ENCODE results near the gene CNEP1R1. TPM values are rescaled to one million over a fixed set of nuclear protein-coding genes. Genes with fewer than 3 reads are reported as not detected.
"Not testable (repeated sequence)": the region's sequence is repeated elsewhere in the genome, so short reads cannot be mapped to it uniquely, and the experiment has no call there.

Gene CNEP1R1, protein sequence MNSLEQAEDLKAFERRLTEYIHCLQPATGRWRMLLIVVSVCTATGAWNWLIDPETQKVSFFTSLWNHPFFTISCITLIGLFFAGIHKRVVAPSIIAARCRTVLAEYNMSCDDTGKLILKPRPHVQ
- total RNA-seq (ENCODE audit: insufficient read depth, low replicate concordance): 38.3 TPM

DNA sequence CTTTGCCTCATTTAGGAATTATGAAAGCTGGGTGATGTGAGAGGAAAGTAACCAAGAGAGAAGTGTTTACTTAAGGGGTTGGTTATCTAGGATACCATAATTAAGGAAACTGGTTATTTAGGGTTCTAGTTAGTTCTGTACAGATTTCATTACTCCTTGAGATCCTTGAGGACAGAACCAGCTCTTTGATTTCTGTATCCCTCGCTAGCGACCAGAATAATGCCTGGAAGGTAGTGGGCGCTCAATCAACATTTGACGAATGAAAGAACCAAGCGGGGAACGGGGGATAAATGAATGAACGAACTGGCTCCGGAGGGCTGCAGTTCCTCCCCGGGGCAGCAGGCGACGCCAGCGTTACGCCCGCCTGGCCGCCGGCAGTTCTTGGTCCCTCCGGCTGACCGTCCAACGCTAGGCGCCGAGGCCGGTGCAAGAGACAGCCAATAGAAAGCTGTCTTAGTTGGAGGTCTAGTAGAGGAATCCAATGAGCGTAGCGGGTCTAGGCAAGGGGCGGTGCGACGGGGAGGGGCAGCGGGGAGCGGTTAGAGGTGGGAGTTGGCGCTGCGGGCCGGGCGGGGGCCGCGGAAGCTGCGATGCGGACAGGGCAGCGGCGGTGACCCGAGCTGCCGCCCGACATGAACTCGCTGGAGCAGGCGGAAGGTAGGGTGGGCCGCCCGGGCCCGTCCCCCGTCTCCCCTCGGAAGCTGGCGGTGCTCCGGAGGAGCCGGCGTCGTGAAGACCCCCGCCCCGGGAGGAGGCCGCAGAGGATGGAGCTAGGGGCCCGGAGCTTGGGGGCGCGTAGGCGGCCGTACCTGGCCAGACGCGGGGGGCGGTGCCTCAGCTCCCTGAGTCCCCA is at the start of gene CNEP1R1:
CNEP1R1 (plus strand) TSS at position 542 of the 853 bp plus-strand sequence; CDS start at position 633, 91 bp downstream.
- peak; percentile 99 for DNase-seq (ENCODE audit: low spot score)

DNA sequence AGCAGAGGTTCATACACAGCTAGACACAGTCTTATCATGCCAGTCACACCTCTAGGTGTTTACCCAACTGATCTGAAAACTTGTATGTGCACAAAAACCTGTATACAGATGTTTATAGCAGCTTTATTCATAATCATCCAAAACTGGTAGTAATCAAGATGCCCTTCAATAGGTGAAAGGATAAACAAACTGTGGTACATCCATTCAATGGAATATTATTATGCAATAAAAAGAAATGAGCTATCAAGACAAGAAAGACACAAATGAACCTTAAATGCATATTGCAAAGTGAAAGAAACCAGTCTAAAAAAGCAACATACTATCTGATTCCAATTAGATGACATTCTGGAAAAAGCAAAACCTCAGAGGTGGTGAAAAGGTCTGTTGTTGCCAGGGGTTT is 47.6 kb upstream of the CNEP1R1 start:
- DNase-seq (ENCODE audit: low spot score): no peak

DNA sequence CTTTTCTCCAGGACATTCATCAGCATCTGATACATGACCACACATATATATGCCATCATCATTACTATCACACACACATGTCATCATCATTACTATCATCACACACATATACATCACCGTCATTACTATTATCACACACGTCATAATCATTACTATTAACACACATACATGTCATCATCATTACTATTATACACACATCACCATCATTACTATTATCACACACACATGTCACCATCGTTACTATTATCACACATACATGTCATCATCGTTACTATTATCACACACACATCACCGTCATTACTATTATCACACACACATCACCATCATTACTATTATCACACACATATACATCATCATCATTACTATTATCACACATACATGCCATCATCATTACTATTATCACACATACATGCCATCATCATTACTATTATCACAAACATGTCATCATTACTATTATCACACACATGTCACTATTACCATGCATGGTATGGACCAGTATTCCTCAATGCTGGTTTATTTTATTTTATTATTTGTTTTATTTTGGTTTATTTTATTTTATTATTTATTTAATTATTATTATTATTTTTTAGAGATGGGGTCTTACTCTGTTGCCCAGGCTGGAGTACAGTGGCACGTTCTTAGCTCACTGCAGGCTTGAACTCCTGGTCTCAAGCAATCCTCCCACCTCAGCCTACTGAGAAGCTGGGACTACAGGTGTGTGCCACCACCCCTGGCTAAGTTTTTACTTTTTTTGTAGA is 46.3 kb upstream of the CNEP1R1 start:
- no peak for DNase-seq (ENCODE audit: low spot score)

DNA sequence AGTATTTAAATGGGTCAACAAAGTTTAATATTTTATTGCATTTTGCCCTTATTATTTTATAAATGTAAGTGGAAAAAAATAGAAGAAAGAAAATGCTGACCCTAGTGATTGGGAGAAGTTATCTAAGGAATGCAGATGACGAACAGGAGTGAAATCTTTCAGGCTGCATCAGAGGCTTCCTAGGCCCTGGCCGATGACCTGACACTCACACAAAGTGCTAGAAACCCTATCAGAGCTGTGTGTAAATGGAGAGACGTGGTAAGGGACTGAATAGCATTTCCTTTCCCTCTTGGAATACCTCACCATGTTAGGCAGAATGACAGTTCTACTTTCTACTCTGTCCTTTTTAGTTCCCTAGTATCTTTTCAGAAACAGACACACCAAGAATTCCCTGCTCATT is 44.9 kb upstream of the CNEP1R1 start:
- no peak for DNase-seq (ENCODE audit: low spot score)

DNA sequence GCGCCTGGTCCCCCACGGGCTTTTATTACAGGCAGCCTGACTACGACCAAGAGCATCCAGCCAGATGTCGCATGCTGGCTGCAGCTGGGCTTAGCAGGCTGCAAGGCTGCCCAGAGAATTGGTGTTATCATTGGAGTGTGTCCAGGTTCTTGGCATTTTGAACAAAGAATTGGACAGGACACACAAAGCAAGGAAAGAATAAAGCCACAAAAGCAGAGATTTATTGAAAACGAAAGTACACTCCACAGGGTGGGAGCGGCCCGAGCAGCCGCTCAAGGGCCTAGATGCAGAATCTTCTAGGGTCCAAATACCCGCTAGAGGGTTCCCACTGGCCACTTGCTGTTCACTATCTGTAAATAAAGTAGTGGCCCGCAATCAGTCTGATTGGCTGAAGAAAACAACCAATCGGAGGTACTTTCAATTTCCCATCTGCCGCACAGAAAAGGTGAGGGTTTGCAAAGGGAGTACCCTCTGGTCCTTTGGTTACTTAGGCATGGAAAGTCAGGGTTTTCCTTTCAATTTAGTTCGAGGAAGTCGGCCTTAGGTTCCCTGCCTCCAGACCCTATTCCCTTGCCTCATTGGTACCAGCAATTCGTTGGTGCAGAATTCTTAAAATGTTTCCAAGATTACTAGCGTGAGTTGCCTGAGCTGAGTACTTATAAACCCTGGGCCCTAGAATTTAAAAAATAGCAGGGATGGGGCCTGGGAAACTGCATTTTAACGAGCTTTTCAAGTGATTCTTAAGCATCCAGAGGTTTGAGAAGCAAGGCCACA is 38.5 kb upstream of the CNEP1R1 start:
- peak; percentile 21 for DNase-seq (ENCODE audit: low spot score)

DNA sequence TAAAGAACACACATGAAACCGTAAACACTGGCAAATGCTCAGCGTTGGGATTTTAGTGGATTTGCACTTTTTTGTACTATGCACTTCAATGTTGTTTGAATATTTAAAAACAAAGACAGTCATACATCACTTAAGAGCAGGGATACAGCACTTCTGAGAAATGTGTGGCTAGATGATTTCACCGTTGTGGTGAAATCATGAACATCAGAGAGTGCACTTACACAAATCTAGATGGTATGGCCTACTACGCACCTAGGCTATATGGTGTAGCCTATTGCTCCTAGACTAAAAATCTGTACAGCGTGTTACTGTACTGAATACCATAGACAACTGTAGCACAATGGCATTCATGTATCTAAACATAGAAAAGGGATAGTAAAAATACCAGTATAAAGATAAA is 37.6 kb upstream of the CNEP1R1 start:
- no peak for DNase-seq (ENCODE audit: low spot score)

DNA sequence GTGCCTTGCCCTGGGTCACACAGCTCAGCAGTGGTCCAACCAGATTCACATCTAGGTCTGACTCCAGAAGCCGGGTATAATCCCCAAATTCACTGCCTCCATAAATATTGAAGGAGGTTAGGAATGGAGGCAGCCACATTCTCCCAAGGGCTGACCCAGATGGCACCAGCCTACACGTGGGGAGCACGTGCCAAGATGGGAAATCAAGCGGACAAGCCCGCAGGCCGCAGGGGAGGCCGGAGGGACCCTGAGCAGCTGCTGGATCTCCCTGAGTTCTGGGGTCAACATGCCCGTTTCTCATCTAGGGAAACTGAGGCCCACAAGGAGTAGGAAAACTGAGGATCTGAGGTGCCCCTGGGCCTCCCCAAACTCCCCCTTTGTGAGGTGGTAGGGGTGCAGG is 32.2 kb upstream of the CNEP1R1 start:
- DNase-seq (ENCODE audit: low spot score): no peak

DNA sequence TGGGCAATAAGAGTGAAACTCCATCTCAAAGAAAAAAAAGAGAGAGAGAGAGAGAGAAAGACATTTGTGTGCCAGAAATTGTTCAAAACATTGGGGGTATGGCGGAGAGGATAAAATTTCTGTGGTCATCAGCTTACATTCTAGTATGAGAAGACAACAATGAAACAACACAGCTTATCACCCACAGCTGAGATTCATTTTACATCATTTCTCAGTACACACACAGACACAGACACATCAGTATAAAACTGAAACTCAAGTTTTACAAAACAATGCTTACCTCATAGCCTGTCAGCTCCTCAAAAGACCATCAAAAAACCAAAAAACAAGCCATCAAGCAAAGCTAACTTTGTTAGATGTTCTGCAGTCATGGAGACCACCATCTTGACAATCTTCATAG is 31.4 kb upstream of the CNEP1R1 start:
- DNase-seq (ENCODE audit: low spot score): no peak

DNA sequence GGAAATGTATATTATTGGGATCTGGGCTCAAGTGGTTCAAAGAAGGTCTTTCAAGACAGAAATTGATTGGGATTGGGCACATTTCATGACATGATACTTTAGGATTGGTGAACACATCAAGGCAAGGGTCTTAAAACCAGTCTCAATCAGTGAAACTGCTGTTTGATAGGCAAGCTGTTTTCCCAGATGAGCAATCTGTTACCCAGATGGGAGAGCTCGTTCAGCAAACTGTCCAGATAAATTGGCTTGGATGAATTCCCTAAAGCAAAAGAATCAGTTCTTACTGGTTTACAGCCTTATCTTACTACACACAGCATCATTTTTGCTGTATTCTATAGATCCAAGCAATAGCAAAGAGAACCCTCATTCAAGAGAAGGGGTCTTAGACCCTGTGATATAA is 31.0 kb upstream of the CNEP1R1 start:
- no peak for DNase-seq (ENCODE audit: low spot score)

DNA sequence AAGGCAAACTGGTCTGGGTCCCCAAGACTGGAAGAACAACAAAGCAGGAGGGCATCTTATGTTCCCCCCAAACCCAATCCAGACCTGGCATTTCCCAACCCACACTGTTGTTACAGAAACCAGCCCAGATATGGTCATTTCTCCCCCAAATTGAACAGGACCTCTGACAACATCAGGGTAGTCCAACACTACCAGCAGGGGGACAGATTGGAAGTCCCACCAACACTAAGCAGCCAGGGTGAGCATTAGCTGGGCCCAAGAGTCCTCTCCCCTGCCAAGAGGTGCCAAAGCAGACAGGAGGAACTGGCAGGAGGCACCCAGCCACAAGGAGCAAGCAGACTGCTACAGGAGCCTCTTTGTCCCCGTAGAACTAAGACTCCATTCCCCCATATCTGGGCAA is 29.3 kb upstream of the CNEP1R1 start:
- no peak for DNase-seq (ENCODE audit: low spot score)

DNA sequence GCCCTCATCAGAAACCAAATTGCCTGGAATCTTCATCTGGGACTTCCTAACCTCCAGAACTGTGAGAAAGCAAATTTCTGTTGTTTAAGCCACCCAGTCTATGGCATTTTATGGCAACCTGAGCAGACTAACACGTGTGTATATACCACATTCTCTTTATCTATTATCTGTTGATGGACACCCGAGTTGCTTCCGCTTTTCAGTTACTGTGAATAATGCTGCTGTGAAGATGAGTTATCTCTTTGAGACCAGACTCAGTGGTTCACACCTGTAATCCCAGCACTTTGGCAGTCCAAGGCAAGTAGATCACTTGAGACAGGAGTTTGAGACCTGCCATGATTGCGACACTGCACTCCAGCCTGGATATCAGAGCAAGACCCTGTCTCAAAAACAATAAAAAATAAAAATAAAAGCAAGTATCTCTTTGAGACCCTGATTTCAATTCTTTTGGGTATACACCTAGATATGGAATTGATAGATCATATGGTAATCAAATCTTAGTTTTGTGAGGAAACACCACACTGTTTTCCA is 27.2 kb upstream of the CNEP1R1 start:
- DNase-seq (ENCODE audit: low spot score): no peak

DNA sequence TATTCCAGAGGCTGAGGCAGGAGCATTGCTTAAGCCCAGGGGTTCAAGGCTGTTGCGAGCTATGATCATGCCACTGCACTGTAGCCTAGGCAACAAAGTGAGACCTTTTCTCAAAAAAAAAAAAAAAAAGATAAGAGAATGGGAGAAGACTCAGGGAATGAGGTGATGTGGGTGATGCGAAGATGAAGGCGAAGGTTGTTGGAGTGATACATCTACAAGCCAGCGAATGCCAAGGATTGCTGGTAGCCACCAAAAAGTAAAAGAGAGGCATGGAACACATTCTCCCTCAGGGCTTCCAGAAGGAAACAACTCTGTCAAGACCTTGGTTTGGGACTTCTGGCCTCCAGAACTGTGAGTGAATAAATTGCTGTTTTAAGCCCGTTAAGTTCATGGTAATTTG is 26.0 kb upstream of the CNEP1R1 start:
- DNase-seq (ENCODE audit: low spot score): no peak

DNA sequence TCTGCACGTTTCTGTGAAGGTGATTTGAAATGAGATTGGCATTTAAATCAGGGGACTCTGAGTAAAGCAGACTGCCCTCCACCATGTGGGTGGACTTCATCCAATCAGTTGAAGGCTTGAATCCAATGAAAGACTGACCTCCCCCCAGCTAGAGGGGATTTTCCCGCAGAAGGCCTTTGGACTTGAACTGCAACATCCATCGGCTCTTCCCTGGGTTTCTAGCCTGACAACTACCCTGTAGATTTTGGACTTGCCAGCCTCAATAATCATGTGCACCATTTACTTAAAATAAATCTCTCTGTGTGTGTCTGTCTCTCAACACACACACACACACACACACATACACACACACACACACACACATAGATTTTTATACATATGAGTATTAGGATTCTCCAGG is 23.9 kb upstream of the CNEP1R1 start:
- DNase-seq (ENCODE audit: low spot score): no peak

DNA sequence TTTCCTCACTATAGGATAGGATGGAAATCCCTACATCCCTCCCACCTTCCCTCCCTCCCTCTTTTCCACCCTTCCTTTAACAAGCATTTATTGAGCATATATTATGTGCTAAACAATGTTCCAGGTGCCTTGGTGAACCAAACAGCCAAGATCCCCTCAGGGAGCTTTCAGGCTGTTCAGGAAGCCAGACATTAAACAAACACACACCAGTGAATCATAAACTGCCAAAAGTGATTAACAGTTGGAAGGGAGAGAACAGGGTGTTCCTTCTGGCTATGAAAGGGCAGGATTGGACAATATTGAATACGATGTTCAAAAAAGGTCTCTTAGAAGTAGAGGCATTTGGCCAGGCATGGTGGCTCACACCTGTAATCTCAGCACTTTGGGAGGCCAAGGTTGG is 22.8 kb upstream of the CNEP1R1 start:
- DNase-seq (ENCODE audit: low spot score): no peak

DNA sequence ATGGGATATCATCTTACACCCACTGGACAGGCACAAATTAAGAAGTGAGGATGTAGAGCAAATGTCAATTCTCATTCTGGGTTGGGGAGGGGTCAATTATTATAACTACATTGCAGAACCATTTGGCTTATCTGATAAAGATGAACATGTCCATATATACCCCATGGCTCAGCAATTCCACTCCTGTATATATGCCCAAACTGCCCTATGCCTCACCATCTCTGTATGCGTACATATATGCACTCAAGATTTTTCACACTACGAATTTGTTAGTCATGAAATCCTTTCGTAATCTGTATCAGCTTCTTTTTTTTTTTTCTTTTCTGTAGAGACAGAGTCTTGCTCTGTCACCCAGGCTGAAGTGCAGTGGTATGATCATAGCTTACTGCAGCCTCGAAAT is 20.8 kb upstream of the CNEP1R1 start:
- no peak for DNase-seq (ENCODE audit: low spot score)

DNA sequence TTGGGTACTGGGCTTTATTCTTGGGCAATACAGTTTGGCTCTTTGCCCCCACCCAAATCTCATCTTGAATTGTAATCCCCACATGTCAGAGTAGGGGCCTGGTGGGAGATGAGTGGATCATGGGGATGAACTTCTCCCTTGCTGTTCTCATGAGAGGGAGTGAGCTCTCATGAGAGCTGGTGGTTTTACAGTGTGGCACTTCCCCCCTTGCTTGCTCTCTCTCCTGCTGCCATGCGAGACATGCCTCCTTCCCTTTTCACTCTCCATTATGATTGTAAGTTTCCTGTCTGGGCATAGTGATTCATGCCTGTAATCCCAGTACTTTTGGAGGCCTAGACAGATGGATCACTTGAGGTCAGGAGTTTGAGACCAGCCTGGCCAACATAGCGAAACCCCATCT is 18.1 kb upstream of the CNEP1R1 start:
- no peak for DNase-seq (ENCODE audit: low spot score)

DNA sequence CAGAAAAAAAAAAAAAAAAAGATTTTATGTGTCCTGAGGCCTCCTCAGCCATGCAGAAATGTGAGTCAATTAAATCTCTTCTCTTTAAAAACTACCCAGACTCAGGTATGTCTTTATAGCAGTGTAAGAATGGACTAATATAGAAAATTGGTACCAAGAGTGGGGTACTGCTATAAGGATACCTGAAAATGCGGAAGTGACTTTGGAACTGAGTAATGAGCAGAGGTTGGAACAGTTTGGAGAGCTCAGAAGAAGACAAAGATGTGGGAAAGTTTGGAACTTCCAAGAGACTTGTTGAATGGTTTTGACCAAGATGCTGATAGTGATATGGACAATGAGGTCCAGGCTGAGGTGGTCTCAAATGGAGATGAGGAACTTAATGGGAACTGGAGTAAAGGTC is 17.3 kb upstream of the CNEP1R1 start:
- DNase-seq (ENCODE audit: low spot score): no peak

DNA sequence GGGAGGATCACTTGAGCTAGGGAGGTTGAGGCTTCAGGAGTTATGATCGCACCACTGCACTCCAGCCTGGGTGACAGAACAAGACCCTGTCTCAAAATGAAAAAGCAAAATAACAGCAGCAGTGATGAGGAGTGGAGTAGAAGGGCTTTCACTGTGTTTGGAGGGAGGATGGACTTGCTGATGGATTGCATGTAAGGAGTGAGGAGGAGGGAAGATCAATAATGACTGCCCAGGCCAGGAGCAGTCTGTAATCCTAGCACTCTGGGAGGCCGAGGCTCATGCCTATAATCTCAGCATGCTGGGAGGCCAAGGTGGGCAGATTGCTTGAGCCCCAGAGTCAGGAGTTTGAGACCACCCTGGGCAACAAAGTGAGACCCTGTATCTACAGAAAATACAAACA is 14.8 kb upstream of the CNEP1R1 start:
- DNase-seq (ENCODE audit: low spot score): no peak

DNA sequence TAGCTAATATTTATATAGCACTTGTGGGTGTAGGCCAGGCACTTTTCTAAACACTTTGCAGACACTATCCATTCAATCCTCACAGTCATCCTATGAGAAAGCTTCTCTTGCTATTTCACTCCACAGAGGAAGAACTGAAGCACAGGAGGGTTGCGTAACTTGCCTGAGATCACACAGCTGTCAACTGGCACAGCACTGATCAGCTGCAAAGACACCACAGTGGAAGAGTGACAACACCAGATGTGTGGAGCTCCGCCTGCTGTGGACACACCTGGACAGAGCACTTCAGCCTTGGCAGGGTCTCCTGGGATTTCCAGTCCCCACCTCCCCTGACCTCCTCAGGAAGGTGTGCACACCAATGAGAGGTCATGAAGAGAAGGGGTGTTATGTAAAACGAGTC is 13.3 kb upstream of the CNEP1R1 start:
- no peak for DNase-seq (ENCODE audit: low spot score)

DNA sequence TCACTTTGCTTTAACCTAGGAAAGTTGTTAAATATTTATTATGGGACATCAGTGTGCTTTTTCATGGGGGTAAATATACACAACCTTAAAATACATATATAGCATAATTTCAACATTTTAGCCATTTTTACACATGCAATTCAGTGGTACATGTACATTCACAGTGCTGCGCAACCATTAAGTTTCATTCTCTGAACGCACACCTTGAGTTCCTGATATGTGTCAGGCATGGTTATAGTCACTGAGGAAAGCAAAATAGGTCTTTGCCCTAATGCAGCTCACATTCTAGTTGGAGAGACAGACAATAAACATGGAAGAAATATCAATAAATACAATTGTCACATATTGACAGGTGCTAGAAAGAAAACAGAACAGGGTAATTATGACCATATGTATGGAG is 12.8 kb upstream of the CNEP1R1 start:
- no peak for DNase-seq (ENCODE audit: low spot score)

DNA sequence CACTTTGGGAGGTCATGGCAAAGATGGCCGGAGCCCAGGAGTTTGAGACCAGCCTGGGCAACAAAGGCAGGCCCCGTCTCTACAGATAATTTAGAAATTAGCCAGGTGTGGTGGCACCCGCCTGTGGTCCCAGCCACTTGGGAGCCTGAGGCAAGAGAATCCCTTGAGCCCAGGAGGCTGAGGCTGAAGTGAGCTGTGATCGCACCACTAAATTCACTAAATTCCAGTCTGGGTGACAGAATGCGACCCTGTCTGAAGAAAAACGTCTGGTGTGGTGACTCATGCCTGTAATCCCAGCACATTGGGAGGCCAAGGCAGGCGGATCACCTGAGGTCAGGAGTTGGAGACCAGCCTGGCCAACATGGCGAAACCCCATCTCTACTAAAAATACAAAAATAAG is 10.8 kb upstream of the CNEP1R1 start:
- DNase-seq (ENCODE audit: low spot score): not testable (repeated sequence)

DNA sequence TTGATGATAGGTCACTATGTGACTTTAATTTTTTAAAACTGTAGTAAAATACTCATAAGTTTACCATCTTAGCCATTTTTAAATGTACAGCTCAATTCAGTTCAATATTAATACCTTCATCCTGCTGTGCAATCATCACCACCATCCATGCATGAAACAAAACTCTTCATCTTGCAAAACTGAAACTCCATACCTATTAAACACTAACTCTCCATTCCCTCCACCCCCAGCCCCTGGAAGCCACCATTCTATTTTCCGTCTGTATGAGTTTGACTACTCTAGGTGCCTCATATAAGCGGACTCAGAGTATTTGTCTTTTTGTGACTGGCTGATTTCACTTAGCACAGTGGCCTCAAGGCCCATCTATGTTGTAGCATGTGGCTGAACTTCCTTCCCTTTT is 9.4 kb upstream of the CNEP1R1 start:
- no peak for DNase-seq (ENCODE audit: low spot score)
